ENCODE results near the gene FOXB1.

- TF ChIP-seq, protein P1, sequence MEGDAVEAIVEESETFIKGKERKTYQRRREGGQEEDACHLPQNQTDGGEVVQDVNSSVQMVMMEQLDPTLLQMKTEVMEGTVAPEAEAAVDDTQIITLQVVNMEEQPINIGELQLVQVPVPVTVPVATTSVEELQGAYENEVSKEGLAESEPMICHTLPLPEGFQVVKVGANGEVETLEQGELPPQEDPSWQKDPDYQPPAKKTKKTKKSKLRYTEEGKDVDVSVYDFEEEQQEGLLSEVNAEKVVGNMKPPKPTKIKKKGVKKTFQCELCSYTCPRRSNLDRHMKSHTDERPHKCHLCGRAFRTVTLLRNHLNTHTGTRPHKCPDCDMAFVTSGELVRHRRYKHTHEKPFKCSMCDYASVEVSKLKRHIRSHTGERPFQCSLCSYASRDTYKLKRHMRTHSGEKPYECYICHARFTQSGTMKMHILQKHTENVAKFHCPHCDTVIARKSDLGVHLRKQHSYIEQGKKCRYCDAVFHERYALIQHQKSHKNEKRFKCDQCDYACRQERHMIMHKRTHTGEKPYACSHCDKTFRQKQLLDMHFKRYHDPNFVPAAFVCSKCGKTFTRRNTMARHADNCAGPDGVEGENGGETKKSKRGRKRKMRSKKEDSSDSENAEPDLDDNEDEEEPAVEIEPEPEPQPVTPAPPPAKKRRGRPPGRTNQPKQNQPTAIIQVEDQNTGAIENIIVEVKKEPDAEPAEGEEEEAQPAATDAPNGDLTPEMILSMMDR (IDR thresholded peaks at IDR 0.05), result no peak
- TF ChIP-seq POLR2A (IDR thresholded peaks at IDR 0.05), result no peak
Observed at GRCh38 chr15:59998950-59999611, 5.0 kb upstream of the FOXB1 start.
